Activated CD4-positive, alpha-beta T cell treated with anti-CD3 and anti-CD28 coated beads, Interleukin-2, amount 50 U/mL, for 1 hour (primary cell): ENCODE data around the gene MAGI1.
"Not testable (repeated sequence)": the region's sequence is repeated elsewhere in the genome, so short reads cannot be mapped to it uniquely, and the experiment has no call there.

ENCODE experiments used
- DNase-seq: peaks from one replicate; pipeline ENCODE4 v3.0.0-alpha.2; 2020

The MAGI1 gene

GRCh38 chr3:65894679-65895453 is 143.9 kb downstream of the MAGI1 start:
- DNase-seq: no peak

- no peak for DNase-seq
Observed at GRCh38 chr3:65894126-65894525, 144.6 kb downstream of the MAGI1 start.

GRCh38 chr3:65893631-65894030 is 145.1 kb downstream of the MAGI1 start:
- no peak for DNase-seq

GRCh38 chr3:65891477-65891876 is 147.2 kb downstream of the MAGI1 start:
- not testable (repeated sequence) for DNase-seq

- DNase-seq: no peak
Observed at GRCh38 chr3:65890328-65890727, 148.4 kb downstream of the MAGI1 start.

GRCh38 chr3:65889707-65890099 is 149.0 kb downstream of the MAGI1 start:
- DNase-seq: no peak

GRCh38 chr3:65888980-65889706 is 149.6 kb downstream of the MAGI1 start:
- DNase-seq: no peak

- DNase-seq: no peak
Observed at GRCh38 chr3:65888196-65888595, 150.5 kb downstream of the MAGI1 start.

GRCh38 chr3:65886391-65886790 is 152.3 kb downstream of the MAGI1 start:
- no peak for DNase-seq

- no peak for DNase-seq
Observed at GRCh38 chr3:65884071-65884470, 154.6 kb downstream of the MAGI1 start.

- no peak for DNase-seq
Observed at GRCh38 chr3:65883613-65884012, 155.1 kb downstream of the MAGI1 start.

- DNase-seq: no peak
Observed at GRCh38 chr3:65880350-65880749, 158.4 kb downstream of the MAGI1 start.

GRCh38 chr3:65879372-65879771 is 159.3 kb downstream of the MAGI1 start:
- no peak for DNase-seq

- no peak for DNase-seq
Observed at GRCh38 chr3:65878831-65879230, 159.9 kb downstream of the MAGI1 start.

- DNase-seq: no peak
Observed at GRCh38 chr3:65877160-65877559, 161.6 kb downstream of the MAGI1 start.

GRCh38 chr3:65876028-65876420 is 162.7 kb downstream of the MAGI1 start:
- DNase-seq: no peak

- no peak for DNase-seq
Observed at GRCh38 chr3:65875393-65876027, 163.2 kb downstream of the MAGI1 start.

GRCh38 chr3:65873869-65874268 is 164.8 kb downstream of the MAGI1 start:
- DNase-seq: no peak

GRCh38 chr3:65873028-65873427 is 165.7 kb downstream of the MAGI1 start:
- no peak for DNase-seq

GRCh38 chr3:65871305-65872141 is 167.2 kb downstream of the MAGI1 start:
- no peak for DNase-seq

- no peak for DNase-seq
Observed at GRCh38 chr3:65869798-65870197, 168.9 kb downstream of the MAGI1 start.

GRCh38 chr3:65867463-65868210 is 171.1 kb downstream of the MAGI1 start:
- DNase-seq: no peak
